ENCODE data around the gene EFHC1.
"Not testable (repeated sequence)": the region's sequence is repeated elsewhere in the genome, so short reads cannot be mapped to it uniquely, and the experiment has no call there.

EFHC1 gene, protein sequence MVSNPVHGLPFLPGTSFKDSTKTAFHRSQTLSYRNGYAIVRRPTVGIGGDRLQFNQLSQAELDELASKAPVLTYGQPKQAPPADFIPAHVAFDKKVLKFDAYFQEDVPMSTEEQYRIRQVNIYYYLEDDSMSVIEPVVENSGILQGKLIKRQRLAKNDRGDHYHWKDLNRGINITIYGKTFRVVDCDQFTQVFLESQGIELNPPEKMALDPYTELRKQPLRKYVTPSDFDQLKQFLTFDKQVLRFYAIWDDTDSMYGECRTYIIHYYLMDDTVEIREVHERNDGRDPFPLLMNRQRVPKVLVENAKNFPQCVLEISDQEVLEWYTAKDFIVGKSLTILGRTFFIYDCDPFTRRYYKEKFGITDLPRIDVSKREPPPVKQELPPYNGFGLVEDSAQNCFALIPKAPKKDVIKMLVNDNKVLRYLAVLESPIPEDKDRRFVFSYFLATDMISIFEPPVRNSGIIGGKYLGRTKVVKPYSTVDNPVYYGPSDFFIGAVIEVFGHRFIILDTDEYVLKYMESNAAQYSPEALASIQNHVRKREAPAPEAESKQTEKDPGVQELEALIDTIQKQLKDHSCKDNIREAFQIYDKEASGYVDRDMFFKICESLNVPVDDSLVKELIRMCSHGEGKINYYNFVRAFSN

DNA sequence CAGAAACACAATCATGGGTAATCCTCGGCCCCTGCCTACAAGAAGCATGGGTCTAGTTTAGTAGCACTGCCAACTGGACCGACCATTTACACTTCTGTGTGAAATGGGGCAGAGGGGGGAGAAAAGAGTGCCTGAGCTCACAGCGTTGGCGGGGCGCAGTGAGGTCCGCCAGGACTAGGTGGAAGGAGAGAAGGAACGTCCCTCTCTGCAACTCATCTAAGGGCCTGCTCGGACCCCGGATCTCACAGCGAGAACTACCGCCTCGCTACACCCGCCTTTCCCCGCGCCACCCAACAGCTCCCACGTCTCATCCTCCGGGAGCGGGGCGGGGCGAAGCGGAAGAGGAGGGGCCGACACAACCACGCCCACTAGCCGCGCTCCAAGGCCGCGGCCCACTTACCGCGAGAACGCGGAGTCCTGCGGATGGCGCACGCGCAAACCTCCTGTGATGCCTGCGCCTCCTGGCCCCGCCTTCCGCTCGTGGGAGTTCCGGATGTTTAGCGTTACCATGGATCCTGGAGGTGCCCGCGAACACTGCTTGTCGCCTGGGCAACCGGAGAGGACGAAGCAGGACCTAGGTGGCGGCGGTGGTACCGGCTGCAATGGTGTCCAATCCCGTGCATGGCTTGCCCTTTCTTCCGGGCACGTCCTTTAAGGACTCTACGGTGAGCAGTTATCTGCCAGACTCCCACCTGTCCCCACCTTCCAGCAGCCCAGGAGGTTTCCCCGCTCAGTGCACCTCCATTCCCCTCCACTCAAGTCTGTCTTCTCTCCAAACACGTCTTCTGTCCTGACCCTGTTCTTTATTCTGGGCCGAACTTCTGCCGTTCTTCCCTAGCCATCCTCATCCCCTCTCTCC is at the start of gene EFHC1:
TSS of gene EFHC1 (plus strand) at position 534 of the 859 bp plus-strand sequence. CDS start at position 603, 69 bp downstream.
- DNase-seq (ENCODE audit: low read depth in 1 of 2, low spot score in 1 of 2): peak; percentile 96 to 97

DNA sequence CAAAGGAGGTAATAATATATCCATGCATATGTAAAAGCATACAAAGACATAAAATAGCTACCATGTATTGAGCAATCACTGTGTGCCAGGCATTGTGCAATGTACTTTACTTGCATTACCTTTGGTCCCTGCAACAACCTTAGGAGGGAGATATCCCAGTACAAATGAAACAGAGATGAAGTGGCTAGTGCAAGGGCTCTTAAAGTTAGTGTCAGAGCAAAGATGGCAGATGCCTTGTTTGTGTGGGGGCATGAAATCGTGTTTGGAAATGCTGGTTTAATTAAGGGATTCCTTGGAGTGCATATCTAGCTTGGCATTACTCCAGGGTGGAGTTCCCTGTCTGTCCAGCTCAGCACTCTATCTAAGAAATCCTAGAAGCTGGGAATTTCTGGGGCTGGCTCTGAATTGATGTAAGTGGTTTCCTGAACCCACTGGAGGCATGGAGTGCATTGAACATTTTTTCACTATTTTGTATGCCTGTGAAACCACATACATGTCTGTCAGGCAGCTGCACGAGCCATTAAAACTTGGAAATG is 48.4 kb upstream of the EFHC1 start:
- DNase-seq (ENCODE audit: low read depth in 1 of 2, low spot score in 1 of 2): no peak

GRCh38 chr6:52373151-52373690 is 46.9 kb upstream of the EFHC1 start:
- DNase-seq (ENCODE audit: low read depth in 1 of 2, low spot score in 1 of 2): no peak

- DNase-seq (ENCODE audit: low read depth in 1 of 2, low spot score in 1 of 2): no peak
Measured at GRCh38 chr6:52374247-52374646, 45.9 kb upstream of the EFHC1 start.

GRCh38 chr6:52375780-52376556 is 44.2 kb upstream of the EFHC1 start:
- no peak for DNase-seq (ENCODE audit: low read depth in 1 of 2, low spot score in 1 of 2)

GRCh38 chr6:52376763-52377162 is 43.4 kb upstream of the EFHC1 start:
- DNase-seq (ENCODE audit: low read depth in 1 of 2, low spot score in 1 of 2): no peak

- no peak for DNase-seq (ENCODE audit: low read depth in 1 of 2, low spot score in 1 of 2)
Measured at GRCh38 chr6:52377538-52378221, 42.5 kb upstream of the EFHC1 start.

- DNase-seq (ENCODE audit: low read depth in 1 of 2, low spot score in 1 of 2): no peak
Measured at GRCh38 chr6:52381249-52381648, 38.9 kb upstream of the EFHC1 start.

DNA sequence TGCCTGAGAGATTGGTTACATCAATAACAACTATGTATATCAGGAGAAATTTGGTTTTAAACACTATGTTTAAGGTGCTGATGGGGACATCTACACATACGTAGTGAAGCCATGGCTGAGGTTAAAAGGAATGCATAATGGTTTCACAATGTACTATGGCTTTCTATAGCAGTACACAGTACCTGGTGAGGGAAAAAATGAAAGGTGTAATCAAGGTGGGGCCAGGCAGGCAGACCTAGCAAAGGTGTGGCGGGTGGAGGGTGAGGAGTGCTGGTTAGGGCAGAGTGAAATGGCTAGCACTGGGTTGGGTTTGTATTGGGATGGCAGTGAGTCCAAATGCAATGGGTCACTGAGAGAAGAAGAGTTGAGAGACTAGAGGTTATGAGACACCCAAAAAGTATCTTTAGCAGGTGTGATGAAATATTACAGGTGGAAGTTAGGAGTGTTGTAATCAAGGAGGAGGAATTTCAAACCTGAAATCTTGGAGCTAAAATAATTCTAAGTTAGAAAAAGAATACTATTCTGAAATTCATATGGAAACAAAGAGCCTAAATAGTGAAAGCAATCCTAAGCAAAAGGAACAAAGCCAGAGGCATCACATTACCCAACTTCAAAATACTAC is 35.9 kb upstream of the EFHC1 start:
- no peak for DNase-seq (ENCODE audit: low read depth in 1 of 2, low spot score in 1 of 2)

DNA sequence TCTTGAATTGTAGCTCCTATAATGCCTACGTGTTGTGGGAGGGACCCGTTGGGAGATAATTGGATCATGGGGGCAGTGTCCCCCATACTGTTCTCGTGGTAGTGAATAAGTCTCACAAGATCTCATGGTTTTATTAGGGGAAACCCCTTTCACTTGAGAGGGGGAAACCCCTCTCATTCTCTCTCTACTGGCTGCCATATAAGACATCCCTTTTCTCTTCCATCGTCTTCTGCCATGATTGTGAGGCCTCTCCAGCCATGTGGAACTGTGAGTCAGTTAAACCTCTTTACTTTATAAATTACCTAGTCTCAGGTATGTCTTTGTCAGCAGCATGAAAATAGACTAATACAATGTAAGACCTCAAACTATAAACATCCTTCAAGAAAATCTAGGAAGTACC is 35.1 kb upstream of the EFHC1 start:
- DNase-seq (ENCODE audit: low read depth in 1 of 2, low spot score in 1 of 2): no peak

DNA sequence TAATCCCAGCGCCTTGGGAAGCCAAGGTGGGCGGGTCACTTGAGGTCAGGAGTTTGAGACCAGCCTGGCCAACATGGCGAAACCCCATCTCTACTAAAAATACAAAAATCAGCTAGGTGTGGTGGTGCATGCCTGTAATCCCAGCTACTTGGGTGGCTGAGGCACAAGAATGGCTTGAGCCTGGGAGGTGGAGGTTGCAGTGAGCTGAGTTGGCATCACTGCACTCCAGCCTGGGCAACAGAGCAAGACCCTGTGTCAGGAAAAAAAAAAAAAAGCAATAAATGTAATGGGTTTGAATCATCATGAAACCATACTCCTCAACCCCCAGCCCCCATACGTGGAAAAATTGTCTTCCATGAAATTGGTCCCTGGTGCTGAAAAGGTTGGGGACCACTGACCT is 32.0 kb upstream of the EFHC1 start:
- not testable (repeated sequence) for DNase-seq (ENCODE audit: low read depth in 1 of 2, low spot score in 1 of 2)

DNA sequence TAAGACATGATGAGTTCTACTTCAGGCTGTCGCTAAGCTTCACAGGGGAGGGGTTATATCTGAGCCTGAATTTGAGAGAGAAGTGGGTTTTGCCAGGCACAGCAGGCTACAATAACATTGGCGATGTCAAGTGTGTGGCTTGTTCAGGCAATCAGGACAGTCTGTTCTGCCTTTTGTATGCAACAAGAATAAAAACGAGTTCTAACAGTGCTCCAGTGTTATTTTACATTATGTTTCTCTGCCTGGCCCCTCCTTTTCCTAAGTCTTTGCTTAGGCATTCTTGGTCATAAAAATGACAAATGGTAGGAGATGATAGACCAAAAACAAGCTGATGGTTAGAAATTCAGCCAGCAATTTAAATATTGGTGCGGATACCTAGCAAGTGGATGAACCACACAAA is 31.4 kb upstream of the EFHC1 start:
- no peak for DNase-seq (ENCODE audit: low read depth in 1 of 2, low spot score in 1 of 2)

DNA sequence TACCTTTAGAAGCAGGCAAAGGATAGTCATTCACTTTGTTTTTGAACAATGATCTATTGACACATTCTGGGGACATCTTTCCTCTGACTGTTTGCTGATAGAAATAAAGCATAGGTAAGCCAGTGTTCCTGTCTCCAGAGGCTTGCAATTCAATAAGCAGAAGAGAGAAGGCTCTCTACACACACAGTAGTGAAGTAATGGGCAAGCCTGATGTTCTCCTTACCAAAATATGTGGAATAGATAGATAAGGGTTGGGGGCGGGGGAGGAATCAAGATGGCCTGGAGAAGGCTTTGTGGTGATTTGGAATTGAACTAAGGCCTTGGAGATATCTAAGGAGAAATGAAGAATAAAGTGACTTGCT is 30.9 kb upstream of the EFHC1 start:
- DNase-seq (ENCODE audit: low read depth in 1 of 2, low spot score in 1 of 2): no peak

GRCh38 chr6:52389626-52390360 is 30.3 kb upstream of the EFHC1 start:
- peak in 1 of 2 donors; percentile 40 for DNase-seq (ENCODE audit: low read depth in 1 of 2, low spot score in 1 of 2)

DNA sequence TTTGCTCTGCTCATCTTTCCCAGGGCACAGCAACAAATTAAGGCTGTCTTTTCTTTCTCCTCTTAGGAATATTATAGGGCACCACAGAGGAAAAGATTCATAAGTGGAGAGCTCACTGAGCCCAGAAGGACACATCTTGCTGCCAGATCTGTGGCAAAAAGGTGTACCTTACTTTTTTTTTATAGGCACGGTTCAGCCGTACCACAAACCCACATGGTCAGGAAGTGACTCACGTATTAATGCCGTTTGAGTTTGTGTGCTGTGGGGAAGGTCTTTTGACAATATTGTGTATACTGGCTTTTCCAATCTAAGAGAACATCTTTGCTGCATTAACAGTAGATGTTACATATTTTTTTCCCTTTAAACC is 29.8 kb upstream of the EFHC1 start:
- peak in 1 of 2 donors; percentile 39 for DNase-seq (ENCODE audit: low read depth in 1 of 2, low spot score in 1 of 2)

- DNase-seq (ENCODE audit: low read depth in 1 of 2, low spot score in 1 of 2): no peak
Measured at GRCh38 chr6:52391599-52391998, 28.5 kb upstream of the EFHC1 start.

DNA sequence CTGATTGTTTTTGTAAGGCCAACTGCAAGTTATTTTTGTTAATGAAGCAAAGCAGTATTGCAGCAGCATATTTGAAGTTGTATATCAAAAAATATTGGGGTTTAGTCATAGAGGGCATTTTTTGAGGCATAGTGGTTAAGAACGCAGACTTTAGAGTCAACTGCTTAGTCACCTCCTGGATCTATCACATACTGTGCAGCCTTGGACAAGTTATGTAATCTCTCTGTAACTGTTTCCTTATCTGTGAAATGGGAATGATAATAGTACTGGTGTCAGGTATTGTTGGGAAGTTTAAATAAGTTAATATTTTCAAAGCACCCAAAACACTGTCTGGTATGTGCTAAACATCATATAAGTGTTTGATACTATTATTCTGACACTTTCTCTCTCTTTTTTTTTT is 27.2 kb upstream of the EFHC1 start:
- DNase-seq (ENCODE audit: low read depth in 1 of 2, low spot score in 1 of 2): no peak

- no peak for DNase-seq (ENCODE audit: low read depth in 1 of 2, low spot score in 1 of 2)
Measured at GRCh38 chr6:52393780-52394179, 26.4 kb upstream of the EFHC1 start.

DNA sequence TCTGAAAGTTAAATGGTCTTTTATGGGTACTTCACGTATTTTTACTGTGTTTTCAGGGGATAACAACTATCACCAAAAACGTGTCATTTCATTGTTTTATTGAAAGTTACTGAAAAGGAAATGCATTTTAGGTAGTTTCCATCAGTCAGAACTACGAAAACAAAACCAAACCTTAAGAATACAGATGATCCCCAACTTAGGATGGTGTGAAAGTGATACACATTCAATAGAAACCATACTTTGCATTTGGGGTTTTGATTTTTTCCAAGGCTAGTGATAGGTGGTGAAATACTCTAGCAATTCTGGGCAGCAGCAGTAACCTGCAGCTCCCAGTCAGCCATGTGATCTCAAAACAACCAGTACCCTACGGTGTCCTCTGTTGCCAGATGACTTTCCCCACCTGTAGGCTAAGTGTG is 25.9 kb upstream of the EFHC1 start:
- DNase-seq (ENCODE audit: low read depth in 1 of 2, low spot score in 1 of 2): no peak
